NCI-H1092 treated with DMSO at 0.1 percent for 48 hours (cell line): ENCODE measurements around the gene TM4SF4.

ENCODE experiments used
- DNase-seq: peaks from one replicate; lab custom pipeline; 2025; lab: John Stamatoyannopoulos, UW

The TM4SF4 gene

DNA sequence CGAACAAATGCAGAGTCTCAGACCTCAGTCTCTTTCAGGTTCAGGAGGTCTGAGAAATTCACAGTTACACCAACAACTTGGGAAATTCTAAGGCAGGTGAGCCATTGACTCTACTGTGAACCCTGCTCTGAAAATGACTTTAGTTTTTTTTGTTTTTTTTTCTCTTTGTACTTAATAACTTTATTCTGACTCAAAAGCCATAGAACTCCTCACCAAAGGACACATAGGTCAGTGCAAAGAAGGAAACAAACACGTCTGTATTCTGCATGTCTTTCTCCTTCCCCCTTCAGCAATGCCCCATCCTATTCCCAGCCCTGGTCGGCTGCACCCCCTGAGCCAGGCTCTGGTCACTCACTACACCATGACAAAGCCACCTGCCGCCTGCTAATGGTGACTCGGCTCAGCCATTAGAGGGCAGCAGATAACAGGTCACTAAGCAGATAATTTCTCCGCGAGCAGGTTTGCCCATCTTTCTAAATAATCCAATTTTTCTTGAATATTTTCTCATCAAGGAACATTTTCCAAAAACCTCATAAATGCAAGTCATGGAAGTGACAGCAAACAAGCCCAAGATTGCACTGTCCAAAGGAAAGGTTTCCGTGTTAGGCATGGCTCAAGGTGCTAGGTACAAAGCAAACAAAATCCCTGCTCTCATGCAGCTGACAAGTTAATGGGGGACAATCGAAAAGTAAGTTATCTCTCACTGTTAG is 37.7 kb downstream of the TM4SF4 start:
- DNase-seq: peak; percentile 76

GRCh38 chr3:149514471-149514870 is 40.0 kb downstream of the TM4SF4 start:
- DNase-seq: no peak

DNA sequence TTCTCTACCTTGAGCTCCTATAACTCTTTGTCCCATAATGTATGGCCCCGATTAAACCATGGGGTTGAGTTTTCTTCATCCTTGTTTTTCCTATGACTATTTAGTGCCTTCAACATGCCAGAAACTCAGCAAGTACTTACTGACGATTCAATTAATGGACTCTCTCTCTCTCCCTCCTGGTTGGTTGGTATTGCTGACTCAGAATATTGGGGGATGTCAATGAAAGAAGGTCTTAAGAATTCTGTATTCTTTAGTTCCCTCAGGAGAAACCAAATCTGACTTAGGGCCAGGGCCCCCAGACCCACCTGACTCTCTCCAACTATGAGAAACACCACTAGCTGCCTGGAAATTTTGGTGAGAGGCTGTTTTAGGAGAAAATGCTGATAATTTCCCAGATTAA is 40.8 kb downstream of the TM4SF4 start:
- no peak for DNase-seq

- no peak for DNase-seq
Observed at GRCh38 chr3:149516920-149517319, 42.4 kb downstream of the TM4SF4 start.

DNA sequence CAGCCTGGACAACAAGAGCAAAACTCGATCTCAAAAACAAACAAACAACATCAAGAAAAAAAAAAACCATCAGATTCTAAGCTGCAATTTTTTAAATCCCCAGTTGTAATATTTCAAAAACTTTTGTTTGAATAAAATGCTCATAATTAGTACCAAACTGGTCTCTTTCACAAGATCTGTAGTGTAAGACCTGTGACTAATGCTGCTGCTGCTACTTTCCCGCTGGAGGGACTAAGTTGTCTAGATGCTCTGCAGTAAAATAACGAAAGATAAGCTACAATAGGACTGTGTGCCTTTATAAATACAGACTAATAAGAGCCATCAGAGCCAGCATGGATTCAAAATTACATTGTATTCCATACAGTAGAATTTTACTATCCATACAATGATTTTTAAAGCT is 45.4 kb downstream of the TM4SF4 start:
- DNase-seq: no peak

DNA sequence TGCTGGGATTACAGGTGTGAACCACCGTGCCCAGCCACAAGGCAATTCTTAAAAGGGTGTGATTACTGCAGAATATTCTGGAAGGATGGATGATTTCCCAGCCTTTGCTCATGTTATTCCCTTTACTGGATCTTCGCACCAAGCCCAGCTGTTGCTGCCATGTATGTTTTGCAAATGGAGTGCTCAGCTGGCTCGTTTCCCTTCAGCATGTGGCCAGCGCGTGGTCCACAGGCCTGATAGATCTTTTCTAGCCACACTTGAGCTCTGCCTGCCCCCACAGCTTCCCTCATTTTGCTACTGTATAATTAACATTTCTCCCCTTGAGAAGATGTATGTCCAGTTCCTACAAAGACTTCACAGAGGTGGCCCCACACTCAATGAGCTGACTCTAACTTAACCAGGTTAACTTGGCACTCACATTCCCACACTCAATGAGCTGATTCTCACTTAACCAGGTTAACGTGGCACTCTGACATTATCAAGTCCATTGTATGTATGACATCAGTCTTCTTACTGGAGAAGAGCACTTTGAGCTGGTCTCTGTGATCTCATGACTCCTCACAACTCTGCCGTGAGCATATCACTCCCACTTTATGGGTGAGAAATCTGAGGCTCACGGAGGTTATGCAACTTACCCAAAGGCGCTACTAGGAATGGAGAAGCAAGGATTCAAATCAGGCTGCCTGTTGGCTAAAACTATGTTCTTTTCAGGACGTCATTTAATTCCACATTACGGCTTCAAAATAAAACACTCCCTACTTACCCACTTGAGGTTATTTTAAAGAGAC is 49.2 kb downstream of the TM4SF4 start:
- DNase-seq: no peak

DNA sequence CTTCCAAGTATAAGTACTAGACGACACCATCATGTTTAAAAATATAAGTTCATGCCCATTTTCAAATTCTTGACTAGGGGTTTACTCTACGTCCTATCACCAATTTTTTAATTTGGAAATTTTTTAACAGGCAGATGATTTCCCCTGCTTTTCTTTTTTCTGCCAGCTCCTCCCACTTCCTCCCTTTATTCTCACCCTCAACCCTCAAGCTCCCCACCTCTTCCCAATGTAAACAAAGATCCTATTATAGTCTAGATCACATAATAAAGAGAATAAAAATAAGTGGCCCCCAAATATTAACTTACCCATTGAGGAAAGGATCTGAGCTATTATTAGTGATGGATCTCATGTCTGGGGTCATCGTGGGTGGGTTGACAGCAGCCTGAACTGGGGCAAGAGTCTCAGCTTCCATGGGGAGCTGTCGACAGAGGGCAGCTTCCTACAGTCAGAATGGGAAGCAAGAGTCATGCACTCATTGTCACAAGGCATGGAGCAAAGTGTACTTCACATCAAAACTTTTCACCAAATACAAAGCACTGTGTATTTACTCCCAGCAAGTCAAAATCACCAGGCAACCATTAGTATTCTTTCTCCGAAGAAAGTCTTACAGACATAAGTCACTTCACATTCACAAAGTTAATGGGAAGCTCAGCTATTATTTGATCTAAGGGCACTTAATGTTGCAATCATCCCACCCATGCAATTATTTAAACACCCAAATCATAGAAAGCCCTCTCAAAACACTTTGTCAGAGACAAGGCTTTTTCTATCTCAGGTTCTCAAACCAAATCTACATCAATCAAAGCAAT is 53.2 kb downstream of the TM4SF4 start:
- no peak for DNase-seq

- DNase-seq: no peak
Observed at GRCh38 chr3:149528340-149528650, 53.8 kb downstream of the TM4SF4 start.

DNA sequence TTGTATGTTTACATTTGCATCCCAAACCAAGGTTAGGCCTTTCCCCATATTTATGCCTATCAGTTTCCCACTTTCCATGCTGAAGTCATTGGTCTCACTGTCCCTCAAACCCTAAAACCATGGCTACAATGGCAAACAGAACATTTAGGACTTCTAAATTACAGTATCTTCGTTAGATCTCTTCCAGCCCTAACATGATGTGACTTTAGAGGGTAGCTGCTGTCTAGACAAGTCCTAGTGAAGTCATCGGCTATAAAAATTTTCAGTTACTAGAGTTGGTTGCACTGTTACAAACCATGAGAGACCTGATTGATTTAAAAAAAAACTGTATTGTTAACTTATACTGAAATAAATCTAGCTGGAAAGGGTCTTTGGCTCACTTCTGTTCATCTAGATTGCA is 54.6 kb downstream of the TM4SF4 start:
- no peak for DNase-seq

GRCh38 chr3:149532489-149533180 is 58.1 kb downstream of the TM4SF4 start:
- DNase-seq: peak; percentile 35

GRCh38 chr3:149534082-149534481 is 59.6 kb downstream of the TM4SF4 start:
- DNase-seq: no peak

DNA sequence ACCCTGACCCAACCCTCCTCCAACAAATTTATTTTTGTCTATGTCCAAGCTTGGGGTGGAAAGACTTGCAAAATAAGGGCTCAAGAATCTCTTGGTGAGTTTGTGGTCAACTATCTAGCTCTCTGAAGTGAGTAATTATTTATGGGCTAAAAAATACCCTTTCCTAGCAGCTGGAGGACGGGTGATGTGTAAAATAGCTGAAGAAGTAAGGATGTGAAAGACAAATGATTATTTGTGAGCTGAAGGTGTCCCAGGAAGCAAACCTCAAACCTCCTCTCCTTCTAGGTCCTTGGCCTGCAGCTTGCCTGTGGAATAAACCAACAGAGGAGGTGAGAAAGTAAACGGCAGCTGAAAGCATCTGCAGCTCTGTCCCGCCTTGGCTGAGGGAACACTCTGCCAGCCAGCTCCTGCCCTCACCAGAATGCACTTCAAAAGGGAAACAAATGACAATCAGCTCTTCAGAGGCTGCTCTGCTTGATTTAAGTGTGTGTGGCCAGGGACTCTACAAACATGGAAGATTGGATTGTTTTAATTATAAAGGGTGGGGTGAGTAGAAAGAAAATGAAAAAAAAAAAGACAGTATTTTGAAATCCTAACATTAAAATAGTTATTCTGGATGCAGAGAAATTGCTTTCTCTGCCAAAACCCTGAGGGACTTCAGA is 60.3 kb downstream of the TM4SF4 start:
- DNase-seq: peak; percentile 86

GRCh38 chr3:149535333-149535685 is 60.8 kb downstream of the TM4SF4 start:
- DNase-seq: no peak

GRCh38 chr3:149536429-149536828 is 61.9 kb downstream of the TM4SF4 start:
- DNase-seq: peak; percentile 48

DNA sequence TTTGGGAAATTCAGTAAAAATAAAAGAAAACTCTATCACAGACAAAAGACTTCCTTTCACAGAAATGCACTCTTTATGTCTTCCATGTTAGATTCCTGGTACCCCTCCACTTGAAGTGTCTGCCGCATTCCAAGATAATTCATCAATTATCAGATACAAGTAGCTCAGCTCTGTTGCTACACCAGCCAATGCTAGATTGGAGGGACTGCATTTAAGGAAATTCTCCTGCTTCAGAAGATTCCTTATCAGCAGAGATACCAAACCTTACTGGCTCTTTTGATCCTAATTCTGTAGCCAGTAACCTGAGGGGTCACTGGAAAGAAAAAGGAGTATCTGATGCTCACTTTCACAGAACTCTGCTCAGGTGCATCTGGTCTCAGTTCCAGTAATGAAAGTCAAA is 63.9 kb downstream of the TM4SF4 start:
- no peak for DNase-seq

GRCh38 chr3:149541091-149541491 is 66.6 kb downstream of the TM4SF4 start:
- no peak for DNase-seq

DNA sequence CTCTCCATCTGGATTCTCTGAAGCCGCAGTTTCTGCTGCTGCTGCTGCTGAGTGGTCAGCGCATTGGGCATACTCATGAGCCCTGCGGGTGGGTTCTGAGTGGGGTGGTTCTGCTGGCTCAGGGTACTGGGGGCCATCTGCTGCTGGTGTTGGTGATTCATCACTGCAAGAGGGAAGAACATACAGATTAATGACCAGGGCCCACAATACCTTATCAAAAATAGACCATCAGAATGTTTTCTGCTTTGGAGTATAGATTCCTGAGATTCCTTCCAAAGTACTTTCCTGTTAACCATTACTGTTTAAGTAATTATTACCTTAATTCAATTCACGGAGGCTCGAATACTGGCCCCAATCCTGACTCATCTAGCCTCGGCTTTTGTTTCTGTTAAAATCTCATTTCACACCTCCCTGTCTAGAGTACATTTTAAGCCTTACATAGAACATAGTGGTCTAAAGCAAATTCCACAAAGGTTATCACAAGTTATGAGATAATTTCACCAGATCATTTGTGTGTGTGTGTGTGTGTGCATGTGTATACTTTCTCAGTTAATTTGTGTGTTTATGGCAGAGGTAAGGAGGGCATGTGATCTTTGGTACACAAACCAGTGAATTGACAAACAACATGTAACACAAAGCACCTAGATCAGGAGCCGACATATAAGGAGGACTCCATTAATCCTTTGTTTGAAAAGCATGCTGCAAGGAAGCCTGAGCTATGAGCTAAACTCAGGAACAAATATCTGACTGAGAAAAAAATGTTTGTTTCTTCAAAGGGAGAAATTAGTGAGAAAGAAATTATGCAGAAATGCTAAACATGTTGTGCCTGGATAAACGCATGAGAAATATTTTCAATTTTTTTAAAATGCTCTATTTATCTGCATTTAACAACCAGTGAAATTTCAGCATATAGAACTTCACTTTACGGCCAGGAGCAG is 68.1 kb downstream of the TM4SF4 start:
- no peak for DNase-seq

GRCh38 chr3:149545049-149545448 is 70.6 kb downstream of the TM4SF4 start:
- DNase-seq: no peak

GRCh38 chr3:149547413-149547812 is 72.9 kb downstream of the TM4SF4 start:
- no peak for DNase-seq

DNA sequence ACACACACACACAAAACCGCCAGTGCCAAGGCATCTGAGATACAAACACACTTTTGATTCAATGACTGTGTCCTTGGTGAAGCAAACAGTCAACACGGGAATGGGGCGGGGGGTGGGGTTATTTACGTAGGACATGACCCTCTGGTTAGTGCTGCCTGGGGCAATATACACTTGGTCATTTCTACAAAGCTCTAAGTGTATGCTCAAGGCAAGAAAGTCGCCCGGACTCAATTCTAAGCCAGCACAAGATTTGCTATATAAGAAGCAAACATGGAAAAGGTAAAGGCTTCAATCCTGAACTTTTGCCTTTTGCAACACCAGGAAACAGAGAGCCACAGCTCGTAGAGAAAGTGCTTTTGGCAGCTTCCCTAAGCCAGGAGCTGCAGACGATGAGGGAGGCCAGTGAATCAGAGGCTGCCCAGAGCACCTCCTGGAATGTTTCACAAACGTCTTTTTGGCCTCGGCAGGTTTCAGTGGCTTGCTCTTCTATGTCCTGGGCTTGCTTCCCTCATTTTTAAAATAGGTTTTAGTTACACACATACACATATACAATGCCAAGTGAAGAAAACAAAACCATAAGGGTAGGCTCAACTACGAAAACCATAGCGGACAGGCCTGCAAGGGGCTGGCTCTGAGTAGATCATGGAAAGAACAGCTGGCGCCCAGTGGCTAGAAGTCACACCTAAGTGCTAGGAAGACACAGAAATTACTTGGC is 73.6 kb downstream of the TM4SF4 start:
- DNase-seq: no peak
